ENCODE measurements around the gene METTL16. TPM values are rescaled to one million over a fixed set of nuclear protein-coding genes. Genes with fewer than 3 reads are reported as not detected.

METTL16 gene
- total and polyA plus RNA-seq, 9 of the 15 experiments (the other 6 are each of a cell fraction or from before 2014, with no cell fraction given) = 12.1 to 30.5 (median 19.8) TPM

GRCh38 chr17:2400877-2401425 lies 110.7 kb downstream of the METTL16 start, which contains the start of gene MNT:
TSS of gene MNT (minus strand) at chr17:2401060. CDS start at chr17:2400712, 348 bp downstream.
- H2AFZ ChIP-seq (ENCODE audit: low read depth, low read length) = peak within 1 kb of the TSS; percentile 90
- POLR2A ChIA-PET = interaction anchor here (0.6 to 1.4 kb wide), 6 partner anchors 7 to 718 kb away, joined by 3 to 7 read pairs (median 3); no protein-coding TSS in a partner anchor
- TF ChIP-seq NEUROD1 (IDR thresholded peaks at IDR 0.05; ENCODE audit: borderline replicate concordance, low read depth, low read length, partially characterized antibody) (peak; percentile 99), E2F6 (IDR thresholded peaks at IDR 0.05; ENCODE audit: borderline replicate concordance in 1 of 2, extremely low read depth in 1 of 2, insufficient read depth in 1 of 2, insufficient read length in 1 of 2, low read depth in 1 of 2, low read length in 1 of 2, poor library complexity in 1 of 2, severe bottlenecking in 1 of 2) (peak in 1 of 2 experiments; percentile 64), NCOR1 (IDR thresholded peaks at IDR 0.05) (no peak), JUN (IDR thresholded peaks at IDR 0.05; ENCODE audit: borderline replicate concordance, low read depth, low read length) (no peak), JUN (CRISPR knock-in tag; IDR thresholded peaks at IDR 0.05; ENCODE audit: borderline replicate concordance) (no peak), ZNF644 (tag; IDR thresholded peaks at IDR 0.05; ENCODE audit: low read depth) (no peak), SPI1 (IDR thresholded peaks at IDR 0.05; ENCODE audit: borderline replicate concordance, low read depth, low read length) (peak; percentile 89), ZSCAN32 (CRISPR knock-in tag; IDR thresholded peaks at IDR 0.05) (no peak), ZNF311 (CRISPR knock-in tag; IDR thresholded peaks at IDR 0.05) (no peak), MYC (IDR thresholded peaks at IDR 0.05; ENCODE audit: low read depth, low read length) (peak; percentile 71; the same call in 1 of the 2 replicates), MYC (CRISPR knock-in tag; IDR thresholded peaks at IDR 0.05; ENCODE audit: borderline replicate concordance, low read depth) (no peak), TEAD4 (IDR thresholded peaks at IDR 0.05; ENCODE audit: low read length) (no peak), TEAD4 (CRISPR knock-in tag; IDR thresholded peaks at IDR 0.05; ENCODE audit: borderline replicate concordance) (no peak), ILF3 (IDR thresholded peaks at IDR 0.05; ENCODE audit: borderline replicate concordance) (no peak), NR2C2 (CRISPR knock-in tag; IDR thresholded peaks at IDR 0.05) (no peak), NR2C2 (tag; IDR thresholded peaks at IDR 0.05) (no peak; the same call in 1 of the 2 replicates), ZC3H11A (IDR thresholded peaks at IDR 0.05; ENCODE audit: low read depth, low read length) (no peak), FOXK2 (conservative IDR thresholded peaks at IDR 0.05 in 1 of 2, IDR thresholded peaks at IDR 0.05 in 1 of 2; ENCODE audit: low read depth in 2 of 2) (peak in 1 of 2 experiments; percentile 36; a peak in 3 of 4 replicates), BRD9 (IDR thresholded peaks at IDR 0.05; ENCODE audit: low read depth, partially characterized antibody) (peak; percentile 34), MNT (conservative IDR thresholded peaks at IDR 0.05) (no peak), EP300 (IDR thresholded peaks at IDR 0.05; ENCODE audit: low read length) (no peak)

More at GRCh38 chr17:2400877-2401425, 110.7 kb downstream of the METTL16 start, which contains the start of gene MNT:
- H3K9me1 ChIP-seq (ENCODE audit: control insufficient read depth, insufficient read depth, low read length) = peaks cover 3% of the 10 kb centered on the region
- H4K20me1 ChIP-seq (replicated peaks; ENCODE audit: control insufficient read depth, insufficient read depth, low read length) = 0 out of 2 replicates have a peak, but pooled peaks cover 3% of the 10 kb centered on the region
- WGBS (ENCODE audit: insufficient coverage, low coverage, missing lambda C conversion rate) = 0% methylated on average over 15 of the region's 51 CpGs
- H3K4me3 ChIP-seq = peak within 1 kb of the TSS; percentile 91
- intact Hi-C loops (cut with micrococcal nuclease) = loop anchor here (1.0 kb wide), 1 partner anchor 9 kb away; no protein-coding TSS in a partner anchor
- H3K79me2 ChIP-seq (ENCODE audit: control insufficient read depth, insufficient read depth, low read length) = peaks cover 39% of the 10 kb centered on the region
- H3K9me3 ChIP-seq (replicated peaks; ENCODE audit: control insufficient read depth, insufficient read depth, low read depth, low read length) = no peaks in the 10 kb centered on the region
- in situ Hi-C loops (cut with MboI) = no loop called here
- H3K4me2 ChIP-seq (ENCODE audit: insufficient read depth, low read length) = peak within 1 kb of the TSS; percentile 95
- no TSS peak for BruUV-seq (replicated peaks)
- ATAC-seq (peak; percentile 45), FAIRE-seq (no peak), DNase-seq (ENCODE audit: extremely low read depth in 1 of 4, low spot score in 3 of 4) (peak; percentile 74 to 89 (median 82))
- H3K4me1 ChIP-seq (replicated peaks in 1 of 2; ENCODE audit: control insufficient read depth in 2 of 2, insufficient read depth in 2 of 2, low read length in 2 of 2) = peaks cover 26 to 60% of the 10 kb centered on the region in 2 experiments
- H3K27me3 ChIP-seq (ENCODE audit: control insufficient read depth in 2 of 2, insufficient read depth in 2 of 2, low read length in 2 of 2) = no peaks in the 10 kb centered on the region
- CTCF ChIA-PET (ENCODE audit: low intra/inter-chr PET ratio) = no interaction called here
- peak within 1 kb of the TSS; percentile 99 for H3K9ac ChIP-seq (ENCODE audit: insufficient read depth in 1 of 2, low read depth in 2 of 2, low read length in 2 of 2)
- H3K36me3 ChIP-seq (ENCODE audit: control insufficient read depth, insufficient read depth, low read length) = no peaks in the 10 kb centered on the region
- H3K27ac ChIP-seq (ENCODE audit: extremely low read depth, low read depth, low read length) = peak within 1 kb of the TSS; percentile 100

All from K562 (cell line).